Activated CD8-positive, alpha-beta memory T cell treated with anti-CD3 and anti-CD28 coated beads for 36 hours (primary cell): ENCODE measurements around the gene MDH1. TPM values are rescaled to one million over a fixed set of nuclear protein-coding genes. Genes with fewer than 3 reads are reported as not detected.
"Not testable (repeated sequence)": the region's sequence is repeated elsewhere in the genome, so short reads cannot be mapped to it uniquely, and the experiment has no call there.

Experiments used
- CTCF ChIA-PET: fragments of 350-600 bp; sonication (Branson Sonifier 250); formaldehyde crosslinking; loops from one replicate; lab custom pipeline; 2021; ENCODE audit warnings: antibody characterized with exemption; lab: Charles Lee
- POLR2A ChIA-PET: fragments of 350-600 bp; sonication (Branson Sonifier 250); formaldehyde crosslinking; loops from one replicate; lab custom pipeline; 2021; ENCODE audit warnings: antibody characterized with exemption; lab: Charles Lee
- total RNA-seq, 2 experiments: library from RNA; stranded (reverse); gene quantifications; one replicate each; pipeline ENCODE4 v1.2.3, GENCODE V29; 2021

The MDH1 gene
- total RNA-seq, 2 experiments from 2014 or later = 214 to 224 TPM

- ChIA-PET CTCF (no interaction called here), POLR2A (no interaction called here)
These were observed 5.9 kb upstream of the MDH1 start for GRCh38 chr2:63582873-63583272.

GRCh38 chr2:63587814-63588384 is 864 bp upstream of the MDH1 start:
- ChIA-PET CTCF (no interaction called here), POLR2A (interaction anchor here (0.8 to 1.1 kb wide), 3 partner anchors 9 to 274 kb away, joined by 3 to 8 read pairs (median 4); partner anchors contain the start of gene UGP2)

DNA sequence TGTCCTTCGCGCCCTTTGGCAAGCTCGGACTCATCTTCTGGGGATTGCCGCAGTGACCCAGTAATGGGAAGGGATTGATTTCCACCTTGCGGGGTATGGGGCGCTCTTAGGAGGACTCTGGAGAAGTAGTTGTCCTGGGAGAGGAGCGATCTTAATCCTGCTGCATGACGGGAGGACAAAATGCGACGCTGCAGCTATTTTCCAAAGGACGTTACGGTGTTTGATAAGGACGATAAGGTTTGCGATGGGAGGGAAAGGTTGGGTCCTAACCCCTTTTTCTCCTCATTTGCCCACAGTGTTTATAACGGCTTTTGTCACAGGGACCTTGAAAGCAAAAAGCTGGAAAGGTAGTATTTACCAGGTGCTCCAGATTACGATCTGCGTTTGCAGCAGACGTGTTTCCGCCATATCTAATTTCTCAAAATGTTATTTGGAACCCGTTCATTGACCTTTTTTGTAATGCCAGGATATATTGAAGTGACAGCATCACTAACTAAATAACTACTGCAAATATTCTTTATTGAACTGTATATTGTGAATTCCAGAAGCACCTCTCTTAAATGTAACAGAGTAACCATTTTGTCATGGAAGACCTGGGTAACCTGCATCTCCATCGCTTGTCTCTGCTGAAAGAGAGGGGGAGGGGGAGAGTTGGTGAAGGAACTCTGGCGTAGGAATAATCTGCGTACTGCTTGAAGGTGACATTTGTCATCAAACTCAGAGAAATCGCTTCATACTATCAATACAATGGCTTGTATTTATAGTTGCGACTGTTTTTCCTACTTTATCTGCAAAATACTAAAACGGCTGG is 590 bp downstream of the MDH1 start:
- ChIA-PET CTCF (interaction anchor here (1.2 kb wide), 1 partner anchor 11 kb away, joined by 4 read pairs; no protein-coding TSS in a partner anchor), POLR2A (interaction anchor here (0.7 kb wide), 1 partner anchor 8 kb away, joined by 3 read pairs; no protein-coding TSS in a partner anchor)

- ChIA-PET POLR2A (no interaction called here), CTCF (no interaction called here)
These were observed 2.1 kb downstream of the MDH1 start for GRCh38 chr2:63590626-63591408.

DNA sequence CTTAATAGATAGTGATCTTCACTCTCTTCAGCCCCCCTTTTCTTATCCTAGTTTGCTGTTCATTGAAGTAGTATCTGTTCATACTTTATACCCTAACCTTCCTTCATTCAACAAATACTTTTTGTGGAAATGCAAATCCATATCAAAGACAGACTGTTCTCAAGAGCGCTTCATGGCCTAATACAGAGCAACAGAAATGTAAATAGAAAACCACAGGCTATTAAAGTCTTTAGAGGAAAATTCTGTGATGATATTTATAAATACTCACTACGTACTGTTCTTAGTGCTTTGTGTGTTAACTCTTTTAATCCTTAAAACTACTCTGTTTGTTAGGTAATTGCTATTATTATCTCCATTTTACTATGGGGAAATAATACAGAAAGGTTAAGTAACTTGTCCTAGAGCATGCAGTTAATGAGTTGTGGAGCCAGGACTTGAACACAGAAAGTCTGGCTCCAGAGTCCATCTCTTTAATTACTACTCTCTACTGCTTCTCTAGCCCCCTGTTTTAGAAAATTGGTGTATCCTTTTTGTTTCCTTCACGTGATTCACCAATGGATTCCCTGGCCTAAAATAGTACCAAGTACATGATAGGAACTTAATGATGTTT is 2.9 kb downstream of the MDH1 start:
- ChIA-PET CTCF (no interaction called here), POLR2A (no interaction called here)

- ChIA-PET CTCF (no interaction called here), POLR2A (no interaction called here)
These were observed 5.9 kb downstream of the MDH1 start for GRCh38 chr2:63594660-63595059.

GRCh38 chr2:63596401-63596883 is 7.7 kb downstream of the MDH1 start:
- ChIA-PET POLR2A (interaction anchor here (1.1 kb wide), 1 partner anchor 8 kb away, joined by 3 read pairs; the partner anchor contains the start of gene WDPCP), CTCF (no interaction called here)

DNA sequence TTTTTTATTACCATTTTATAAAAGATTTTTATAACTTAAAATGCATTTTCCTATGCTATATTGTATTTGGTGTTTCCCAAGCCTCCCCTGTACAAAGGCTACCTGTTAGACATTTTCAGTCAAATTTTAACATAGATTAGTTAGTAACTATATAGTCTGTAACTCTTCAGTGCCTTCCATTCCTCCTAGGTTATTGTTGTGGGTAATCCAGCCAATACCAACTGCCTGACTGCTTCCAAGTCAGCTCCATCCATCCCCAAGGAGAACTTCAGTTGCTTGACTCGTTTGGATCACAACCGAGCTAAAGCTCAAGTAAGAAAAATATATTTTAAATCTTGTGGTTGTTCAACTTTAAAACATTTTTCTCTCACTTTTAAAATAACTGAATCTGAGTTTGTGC is 10.2 kb downstream of the MDH1 start:
- ChIA-PET CTCF (no interaction called here), POLR2A (no interaction called here)

DNA sequence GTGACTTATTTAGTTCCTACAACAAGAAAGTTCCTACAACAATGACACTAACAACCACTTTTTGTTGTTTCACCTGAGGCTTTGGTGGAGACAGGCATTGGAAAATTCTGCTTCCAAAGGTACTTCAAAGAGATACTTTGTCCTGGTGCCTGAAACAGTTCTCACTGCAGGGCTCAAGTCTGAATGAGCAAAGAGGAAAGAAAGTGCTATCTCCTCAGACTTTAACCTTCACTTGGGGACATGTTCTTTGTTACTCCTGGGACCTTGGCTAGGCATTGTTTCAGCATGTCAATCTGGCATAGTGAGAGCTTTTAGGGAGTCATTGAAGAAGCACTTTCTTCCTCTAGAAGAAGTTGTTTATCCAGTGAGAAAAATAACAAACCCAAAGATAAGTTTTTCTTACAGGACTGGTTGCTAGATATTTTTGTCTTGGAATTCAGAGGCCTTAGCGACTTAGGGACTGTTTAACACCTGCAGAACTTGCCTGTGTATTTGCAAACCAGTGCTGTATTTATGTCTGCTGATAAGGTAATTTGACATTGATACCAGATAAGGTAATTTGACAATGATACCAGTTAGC is 12.2 kb downstream of the MDH1 start:
- ChIA-PET POLR2A (no interaction called here), CTCF (no interaction called here)

DNA sequence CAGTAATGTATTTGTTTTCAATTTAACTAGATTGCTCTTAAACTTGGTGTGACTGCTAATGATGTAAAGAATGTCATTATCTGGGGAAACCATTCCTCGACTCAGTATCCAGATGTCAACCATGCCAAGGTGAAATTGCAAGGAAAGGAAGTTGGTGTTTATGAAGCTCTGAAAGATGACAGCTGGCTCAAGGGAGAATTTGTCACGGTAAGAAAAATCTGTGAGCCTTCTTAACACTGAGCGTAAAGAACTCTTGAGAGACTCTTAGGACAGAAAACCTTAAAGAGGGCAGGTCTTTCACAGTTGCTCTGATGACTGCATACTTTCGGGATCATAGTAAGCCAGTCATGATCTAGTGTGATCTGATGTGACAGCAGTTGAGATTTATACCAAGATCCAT is 15.9 kb downstream of the MDH1 start:
- CTCF ChIA-PET = no interaction called here
- POLR2A ChIA-PET = no interaction called here

GRCh38 chr2:63608865-63609264 is 20.1 kb downstream of the MDH1 start:
- POLR2A ChIA-PET, CTCF ChIA-PET: not testable (repeated sequence)

- ChIA-PET CTCF (no interaction called here), POLR2A (no interaction called here)
These were observed 21.8 kb downstream of the MDH1 start for GRCh38 chr2:63610525-63610924.

DNA sequence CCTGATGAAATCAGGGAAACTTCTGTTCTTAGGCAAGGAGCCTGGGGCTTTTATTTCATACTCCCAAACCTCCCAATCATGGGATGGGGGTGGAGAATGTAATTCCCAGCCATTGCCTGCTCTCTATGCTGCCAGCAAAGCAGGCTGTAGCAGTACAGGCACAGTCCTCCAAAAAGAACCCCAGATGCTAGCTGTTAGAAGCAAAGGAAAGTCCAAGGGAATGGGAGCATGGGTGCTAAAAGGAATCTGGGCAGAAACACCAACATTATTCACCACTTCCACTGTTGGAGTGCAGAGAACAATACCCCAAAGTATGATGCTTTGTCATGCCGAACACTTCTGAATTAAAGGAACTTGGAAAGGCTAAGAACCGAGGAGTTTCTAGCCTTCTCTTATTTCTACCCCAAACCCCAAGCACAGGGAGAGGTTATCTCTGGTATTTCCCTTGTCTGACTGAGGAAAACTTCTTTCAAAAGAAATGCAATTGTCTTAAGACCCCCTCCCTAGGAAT is 24.7 kb downstream of the MDH1 start:
- ChIA-PET CTCF (no interaction called here), POLR2A (no interaction called here)

DNA sequence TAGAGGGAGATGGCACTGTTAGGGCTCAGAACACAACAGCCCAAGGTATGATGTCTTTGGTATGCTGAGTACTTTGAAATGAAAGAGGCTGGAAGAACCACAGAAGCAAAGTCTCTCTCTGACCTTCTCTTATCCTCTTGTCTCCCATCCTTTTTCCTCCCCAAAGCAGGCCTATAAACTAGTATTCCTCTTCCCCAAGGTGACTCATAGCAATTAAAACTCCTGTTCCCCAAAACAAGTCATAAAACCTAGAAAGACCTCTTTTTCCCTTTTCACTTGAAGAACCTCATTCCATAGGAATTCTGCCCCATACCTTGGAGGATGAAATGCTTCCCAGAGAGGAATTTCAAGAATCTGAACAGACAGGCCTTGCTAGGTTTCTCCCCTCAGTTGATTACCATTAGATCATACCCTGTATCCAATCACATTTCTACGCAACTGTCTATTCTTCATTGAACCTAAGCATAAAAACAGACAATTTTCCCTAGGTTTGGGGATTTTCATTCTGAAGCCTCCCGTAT is 25.7 kb downstream of the MDH1 start:
- ChIA-PET POLR2A (no interaction called here), CTCF (no interaction called here)

DNA sequence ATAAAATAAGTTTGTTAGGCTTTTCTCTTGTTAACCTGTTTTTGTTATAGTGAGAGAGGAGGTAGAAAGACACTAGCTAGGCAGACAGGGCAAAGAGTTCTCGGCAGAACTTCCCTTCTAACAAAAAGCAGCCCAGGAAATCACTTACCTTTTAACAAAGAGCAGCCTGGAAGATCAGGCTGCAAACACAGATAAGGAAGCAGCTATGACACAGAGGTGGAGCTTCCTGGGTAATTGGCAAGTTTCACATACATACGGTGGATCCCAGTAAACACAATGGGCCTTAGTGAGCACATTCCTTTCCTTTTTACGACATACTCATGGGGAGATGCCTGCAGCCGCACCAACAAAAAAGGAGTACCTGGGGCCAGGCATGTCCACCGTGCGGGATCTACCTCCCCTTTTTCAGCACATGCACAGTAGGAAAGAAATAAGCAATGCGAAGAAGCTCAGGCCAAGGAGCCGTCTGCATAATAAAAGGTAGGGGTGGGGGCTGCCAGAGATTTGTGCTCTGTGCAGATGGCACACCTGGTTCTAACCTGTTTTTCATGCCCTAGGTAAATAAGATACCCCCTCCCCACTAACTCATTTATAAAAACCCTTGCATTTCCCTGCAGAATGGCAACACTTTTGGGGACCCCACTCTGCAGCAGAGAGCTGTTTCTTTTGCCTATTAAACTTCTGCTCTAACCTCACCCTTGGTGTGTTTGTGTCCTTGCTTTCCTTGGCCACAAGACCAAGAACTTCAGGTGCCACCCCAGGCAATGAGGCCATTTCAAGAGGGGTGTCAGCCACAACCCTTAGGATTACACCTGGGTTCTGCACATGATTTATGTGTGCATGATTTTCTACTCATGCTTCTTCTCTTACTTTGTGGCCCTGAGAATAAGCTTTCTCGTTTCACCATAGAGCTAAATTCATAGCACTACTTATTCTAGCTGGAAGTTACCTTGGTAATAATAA is 26.5 kb downstream of the MDH1 start:
- ChIA-PET CTCF (no interaction called here), POLR2A (no interaction called here)

DNA sequence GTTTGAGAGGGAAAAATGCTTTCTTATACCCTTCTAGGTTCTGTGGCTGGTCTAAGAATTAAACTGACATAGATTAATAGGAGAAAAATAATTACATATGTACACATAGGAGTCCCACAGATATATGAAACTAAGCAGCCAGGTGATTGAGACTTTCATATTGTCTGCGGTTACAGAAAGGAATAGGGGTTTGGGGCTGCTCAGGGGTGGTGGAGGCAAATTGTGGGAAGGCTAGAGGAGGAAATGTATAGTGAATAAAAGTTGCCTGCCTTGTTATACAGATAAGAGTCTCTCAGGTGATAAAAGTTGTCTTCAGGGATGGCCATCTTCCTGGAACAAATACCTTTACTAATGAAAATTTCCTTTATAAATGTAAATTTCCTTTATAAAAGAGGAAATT is 28.6 kb downstream of the MDH1 start:
- CTCF ChIA-PET = no interaction called here
- POLR2A ChIA-PET = no interaction called here

DNA sequence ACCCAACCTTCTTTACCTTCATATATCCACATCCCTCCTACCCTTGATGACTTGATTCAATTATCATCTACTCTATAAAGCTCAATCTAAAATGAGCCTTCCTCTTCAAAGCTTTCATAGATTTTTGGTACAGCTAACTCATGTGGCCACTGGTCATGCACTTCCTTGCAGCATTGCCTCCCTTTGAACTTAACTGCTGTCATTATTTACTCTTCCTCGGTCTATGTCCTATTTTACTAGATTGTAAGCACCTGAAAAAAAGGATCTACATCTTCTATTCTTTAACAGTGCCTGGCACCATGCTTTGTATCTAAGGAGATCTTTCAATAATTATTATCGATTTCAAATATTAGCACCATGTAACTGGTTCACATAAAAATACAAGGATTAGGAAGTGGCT is 30.6 kb downstream of the MDH1 start:
- ChIA-PET CTCF (no interaction called here), POLR2A (no interaction called here)

- CTCF ChIA-PET = no interaction called here
- POLR2A ChIA-PET = no interaction called here
These were observed 34.0 kb downstream of the MDH1 start for GRCh38 chr2:63622751-63623150.
